HEK293 (cell line): ENCODE results near the gene DDR2.

ENCODE experiments used
- CTCF ChIA-PET: fragments of 350-600 bp; formaldehyde crosslinking; extraction: SDS; loops from one replicate; lab custom pipeline; 2021; ENCODE audit warnings: antibody characterized with exemption; lab: Yijun Ruan, JAX
- POLR2A ChIA-PET: fragments of 300-600 bp; formaldehyde crosslinking; extraction: SDS; loops from one replicate; lab custom pipeline; 2020; ENCODE audit warnings: antibody characterized with exemption, inconsistent platforms; lab: Yijun Ruan, JAX
- H3K27ac ChIP-seq: fragments of 200-500 bp; sonication (Bioruptor generic); 2 replicates; pipeline ENCODE4 v1.5.1; 2014; ENCODE audit warnings: low read depth, low read length, control low read depth, inconsistent platforms; ENCODE audit errors: extremely low read depth
- H3K36me3 ChIP-seq, 2 experiments: fragments of 200-500 bp in 1 of 2; sonication (Bioruptor generic) in 1 of 2; 1 replicate in 1 of 2; 2 replicates in 1 of 2; pipeline ENCODE4 v1.5.1; 2014 to 2017; ENCODE audit warnings: inconsistent platforms in 2 of 2, low read length in 2 of 2; ENCODE audit not compliant: control insufficient read depth in 2 of 2, insufficient read depth in 1 of 2
- H3K4me1 ChIP-seq: fragments of 200-500 bp; sonication (Bioruptor generic); 2 replicates; pipeline ENCODE4 v1.5.1; 2014; ENCODE audit warnings: mild to moderate bottlenecking, low read length, inconsistent platforms; ENCODE audit not compliant: control insufficient read depth, insufficient read depth
- H3K4me3 ChIP-seq: 2 replicates; pipeline ENCODE4 v1.5.1; 2011; ENCODE audit warnings: low read depth, mild to moderate bottlenecking, control low read depth, low read length, moderate library complexity
- H3K9me3 ChIP-seq: fragments of 200-500 bp; sonication (Bioruptor generic); 2 replicates; pipeline ENCODE4 v1.5.1; 2014; ENCODE audit warnings: low read depth, low read length, inconsistent platforms; ENCODE audit not compliant: control insufficient read depth, insufficient read depth
- MZF1 ChIP-seq: fragments of 450-650 bp; formaldehyde crosslinking; IDR thresholded peaks from 2 replicates; pipeline ENCODE4 v1.5.1; 2017; ENCODE audit warnings: missing biosample characterization, missing genetic modification characterization, borderline replicate concordance
- REPIN1 ChIP-seq: fragments of 450-650 bp; formaldehyde crosslinking; IDR thresholded peaks from 2 replicates; pipeline ENCODE4 v1.5.1; 2017; ENCODE audit warnings: missing biosample characterization, missing genetic modification characterization, low read depth
- SCRT2 ChIP-seq: fragments of 450-650 bp; formaldehyde crosslinking; IDR thresholded peaks from 2 replicates; pipeline ENCODE4 v1.5.1; 2016; ENCODE audit warnings: missing biosample characterization, missing genetic modification characterization
- TRIM28 ChIP-seq: IDR thresholded peaks from 2 replicates; pipeline ENCODE4 v1.6.1; 2011; ENCODE audit warnings: low read length, control low read depth, borderline replicate concordance
- YY2 ChIP-seq: fragments of 450-650 bp; formaldehyde crosslinking; IDR thresholded peaks from 2 replicates; pipeline ENCODE4 v1.5.1; 2016; ENCODE audit warnings: missing biosample characterization, missing genetic modification characterization
- ZBTB17 ChIP-seq: fragments of 450-650 bp; formaldehyde crosslinking; IDR thresholded peaks from 2 replicates; pipeline ENCODE4 v1.5.1; 2016; ENCODE audit warnings: missing biosample characterization, missing genetic modification characterization
- ZNF146 ChIP-seq: fragments of 450-650 bp; formaldehyde crosslinking; IDR thresholded peaks from 2 replicates; pipeline ENCODE4 v1.5.1; 2016; ENCODE audit warnings: missing biosample characterization, missing genetic modification characterization
- ZNF157 ChIP-seq: fragments of 450-650 bp; formaldehyde crosslinking; IDR thresholded peaks from 2 replicates; pipeline ENCODE4 v1.5.1; 2016; ENCODE audit warnings: missing biosample characterization, missing genetic modification characterization
- ZNF248 ChIP-seq: fragments of 450-650 bp; formaldehyde crosslinking; IDR thresholded peaks from 2 replicates; pipeline ENCODE4 v1.5.1; 2017; ENCODE audit warnings: missing biosample characterization, missing genetic modification characterization
- ZNF350 ChIP-seq: fragments of 450-650 bp; formaldehyde crosslinking; IDR thresholded peaks from 2 replicates; pipeline ENCODE4 v1.5.0; 2017; ENCODE audit warnings: missing biosample characterization, mild to moderate bottlenecking, missing genetic modification characterization
- ZNF549 ChIP-seq: fragments of 450-650 bp; IDR thresholded peaks from 2 replicates; pipeline ENCODE4 v1.5.1; 2018; ENCODE audit warnings: missing biosample characterization, missing genetic modification characterization, mild to moderate bottlenecking, inconsistent platforms, moderate library complexity
- ZNF555 ChIP-seq: fragments of 450-650 bp; formaldehyde crosslinking; conservative IDR thresholded peaks from 2 replicates; pipeline ENCODE4 v1.5.1; 2017; ENCODE audit warnings: missing biosample characterization, mild to moderate bottlenecking, missing genetic modification characterization, inconsistent platforms
- ZNF560 ChIP-seq: fragments of 450-650 bp; formaldehyde crosslinking; IDR thresholded peaks from 2 replicates; pipeline ENCODE4 v1.5.1; 2017; ENCODE audit warnings: missing biosample characterization, missing genetic modification characterization, borderline replicate concordance
- ZNF571 ChIP-seq: fragments of 450-650 bp; formaldehyde crosslinking; IDR thresholded peaks from 2 replicates; pipeline ENCODE4 v1.5.0; 2017; ENCODE audit warnings: missing biosample characterization, missing genetic modification characterization
- ZNF658 ChIP-seq: fragments of 450-650 bp; formaldehyde crosslinking; IDR thresholded peaks from 2 replicates; pipeline ENCODE4; 2016; ENCODE audit warnings: missing biosample characterization, missing genetic modification characterization
- ZNF747 ChIP-seq: fragments of 450-650 bp; formaldehyde crosslinking; IDR thresholded peaks from 2 replicates; pipeline ENCODE4 v1.5.1; 2016; ENCODE audit warnings: missing biosample characterization, missing genetic modification characterization
- ZNF776 ChIP-seq: fragments of 450-650 bp; formaldehyde crosslinking; IDR thresholded peaks from 2 replicates; pipeline ENCODE4 v1.5.0; 2017; ENCODE audit warnings: missing biosample characterization, missing genetic modification characterization, borderline replicate concordance
- ZNF785 ChIP-seq: fragments of 450-650 bp; formaldehyde crosslinking; IDR thresholded peaks from 2 replicates; pipeline ENCODE4 v1.5.1; 2016; ENCODE audit warnings: missing biosample characterization, missing genetic modification characterization
- ZNF791 ChIP-seq: fragments of 450-650 bp; formaldehyde crosslinking; IDR thresholded peaks from 2 replicates; pipeline ENCODE4 v1.5.1; 2016; ENCODE audit warnings: missing biosample characterization, missing genetic modification characterization
- ZNF830 ChIP-seq: fragments of 450-650 bp; IDR thresholded peaks from 2 replicates; pipeline ENCODE4 v1.5.0; 2018; ENCODE audit warnings: missing biosample characterization, missing genetic modification characterization, low read depth, mild to moderate bottlenecking, moderate library complexity
- ZSCAN16 ChIP-seq: fragments of 450-650 bp; formaldehyde crosslinking; IDR thresholded peaks from 2 replicates; pipeline ENCODE4 v1.5.1; 2016; ENCODE audit warnings: missing biosample characterization, missing genetic modification characterization
- ZSCAN30 ChIP-seq: fragments of 450-650 bp; IDR thresholded peaks from 2 replicates; pipeline ENCODE4 v1.5.1; 2018; ENCODE audit warnings: missing biosample characterization, mild to moderate bottlenecking, missing genetic modification characterization, moderate library complexity
- TF ChIP-seq, protein P1 (sequence below): fragments of 450-650 bp; formaldehyde crosslinking; IDR thresholded peaks from 2 replicates; pipeline ENCODE4 v1.5.1; 2016; ENCODE audit warnings: missing biosample characterization, missing genetic modification characterization
- TF ChIP-seq, protein P2 (sequence below): IDR thresholded peaks from 2 replicates; pipeline ENCODE4 v1.6.1; 2011; ENCODE audit warnings: mild to moderate bottlenecking, low read depth, low read length, borderline replicate concordance

Gene DDR2

DNA sequence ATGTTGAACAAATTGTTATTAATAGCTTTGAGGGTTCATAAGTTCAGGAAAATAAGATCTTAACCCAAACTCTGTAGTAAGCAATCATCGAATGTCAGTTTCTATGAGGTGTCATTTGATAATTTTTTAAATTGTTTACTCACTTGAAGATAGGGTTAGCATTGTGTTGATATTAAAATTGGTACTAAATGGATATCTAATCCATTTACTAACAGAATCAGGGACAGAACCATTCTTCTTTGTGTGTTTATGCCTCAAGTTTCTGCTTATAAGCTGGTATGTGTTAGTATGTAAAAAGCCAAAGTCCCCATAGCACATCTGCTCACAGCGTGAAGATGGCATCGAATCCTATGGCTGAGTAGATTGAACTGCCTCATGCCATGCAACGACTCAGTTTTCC, 13.4 kb downstream of the DDR2 start (continued):
- no peak for TF ChIP-seq ZNF785 (tag by site-specific recombination)
- TF ChIP-seq, all 188 proteins: peak for 0

DNA sequence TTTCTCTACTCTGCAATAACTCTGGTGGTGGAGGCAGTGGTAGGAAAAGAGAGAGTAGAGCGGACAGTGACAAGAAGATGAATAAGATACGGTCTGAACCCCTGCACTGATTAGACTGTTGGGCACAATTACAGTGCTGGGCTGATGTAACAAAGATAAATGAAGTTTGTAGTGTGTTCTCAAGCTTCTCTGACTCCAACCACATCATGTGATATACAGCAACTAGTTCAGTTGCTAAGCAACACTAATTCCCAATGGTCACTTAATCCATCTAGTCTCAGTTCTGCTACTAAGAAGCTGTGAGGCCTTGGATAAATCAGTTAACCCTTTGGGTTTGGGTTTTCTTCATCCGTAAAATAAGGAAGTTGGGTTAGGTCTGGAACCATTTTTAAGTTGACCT, 17.3 kb downstream of the DDR2 start:
- no peaks in the 10 kb centered on the region for H3K4me1 ChIP-seq
- TF ChIP-seq, protein P1, sequence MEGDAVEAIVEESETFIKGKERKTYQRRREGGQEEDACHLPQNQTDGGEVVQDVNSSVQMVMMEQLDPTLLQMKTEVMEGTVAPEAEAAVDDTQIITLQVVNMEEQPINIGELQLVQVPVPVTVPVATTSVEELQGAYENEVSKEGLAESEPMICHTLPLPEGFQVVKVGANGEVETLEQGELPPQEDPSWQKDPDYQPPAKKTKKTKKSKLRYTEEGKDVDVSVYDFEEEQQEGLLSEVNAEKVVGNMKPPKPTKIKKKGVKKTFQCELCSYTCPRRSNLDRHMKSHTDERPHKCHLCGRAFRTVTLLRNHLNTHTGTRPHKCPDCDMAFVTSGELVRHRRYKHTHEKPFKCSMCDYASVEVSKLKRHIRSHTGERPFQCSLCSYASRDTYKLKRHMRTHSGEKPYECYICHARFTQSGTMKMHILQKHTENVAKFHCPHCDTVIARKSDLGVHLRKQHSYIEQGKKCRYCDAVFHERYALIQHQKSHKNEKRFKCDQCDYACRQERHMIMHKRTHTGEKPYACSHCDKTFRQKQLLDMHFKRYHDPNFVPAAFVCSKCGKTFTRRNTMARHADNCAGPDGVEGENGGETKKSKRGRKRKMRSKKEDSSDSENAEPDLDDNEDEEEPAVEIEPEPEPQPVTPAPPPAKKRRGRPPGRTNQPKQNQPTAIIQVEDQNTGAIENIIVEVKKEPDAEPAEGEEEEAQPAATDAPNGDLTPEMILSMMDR (tag by site-specific recombination): no peak
- peak; percentile 45; the same call in 1 of the 2 replicates for TF ChIP-seq TRIM28
- TF ChIP-seq SCRT2 (tag by site-specific recombination): peak; percentile 62; the same call in 1 of the 2 replicates
- peak; percentile 47; the same call in 1 of the 2 replicates for TF ChIP-seq ZBTB17 (tag by site-specific recombination)
- no peak for TF ChIP-seq ZNF248
- no peak for TF ChIP-seq ZSCAN16
- ChIA-PET POLR2A (no interaction called here), CTCF (no interaction called here)
- no peaks in the 10 kb centered on the region for H3K9me3 ChIP-seq
- H3K4me3 ChIP-seq: no peak overlapping the region
- no peaks in the 10 kb centered on the region for H3K36me3 ChIP-seq
- no peak overlapping the region for H3K27ac ChIP-seq

DNA sequence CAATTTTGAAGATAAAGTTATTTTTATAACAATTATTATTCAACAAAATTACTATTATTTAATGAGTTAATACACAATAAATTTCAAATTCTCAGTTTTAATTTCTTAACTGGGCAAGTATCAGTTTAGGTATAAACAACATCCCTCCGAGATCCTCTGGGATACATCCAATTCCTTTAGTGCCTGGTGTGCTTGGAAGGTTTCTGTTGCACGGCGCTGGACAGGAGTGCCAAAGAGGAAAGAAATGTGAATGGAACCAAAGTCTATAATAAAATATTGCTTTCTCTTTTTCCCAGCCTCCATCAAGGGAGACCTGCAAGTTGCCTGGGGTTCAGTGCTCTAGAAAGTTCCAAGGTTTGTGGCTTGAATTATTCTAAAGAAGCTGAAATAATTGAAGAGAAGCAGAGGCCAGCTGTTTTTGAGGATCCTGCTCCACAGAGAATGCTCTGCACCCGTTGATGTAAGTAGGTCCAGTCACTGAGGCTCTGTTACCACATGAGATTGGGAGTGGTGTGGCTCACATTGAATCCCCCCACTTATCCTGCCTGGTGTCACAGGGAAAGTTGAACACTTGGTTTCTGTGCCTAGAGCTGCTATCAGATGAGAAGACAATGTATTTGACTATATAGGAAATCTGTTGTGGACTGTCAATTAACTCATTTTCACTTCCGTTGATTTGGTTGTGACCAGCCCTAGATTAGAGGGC, 22.8 kb downstream of the DDR2 start:
- ChIA-PET CTCF (no interaction called here), POLR2A (no interaction called here)
- TF ChIP-seq ZNF350: no peak
- TF ChIP-seq ZSCAN30 (tag by site-specific recombination): no peak
- no peak for TF ChIP-seq ZNF791 (tag by site-specific recombination)
- no peak for TF ChIP-seq ZNF157 (tag by site-specific recombination)
- TF ChIP-seq REPIN1 (tag by site-specific recombination): no peak
- TF ChIP-seq ZNF571 (tag by site-specific recombination): no peak
- TF ChIP-seq ZNF146 (tag by site-specific recombination): no peak
- no peak for TF ChIP-seq ZNF776
- TF ChIP-seq ZNF555 (tag by site-specific recombination): no peak
- no peak for TF ChIP-seq ZNF830 (tag by site-specific recombination)
- no peak for TF ChIP-seq ZNF560 (tag by site-specific recombination)
- TF ChIP-seq MZF1 (tag by site-specific recombination): no peak
- no peaks in the 10 kb centered on the region for H3K9me3 ChIP-seq
- no peaks in the 10 kb centered on the region for H3K36me3 ChIP-seq
- H3K4me1 ChIP-seq: no peaks in the 10 kb centered on the region
- H3K4me3 ChIP-seq: no peak overlapping the region
- no peak overlapping the region for H3K27ac ChIP-seq

DNA sequence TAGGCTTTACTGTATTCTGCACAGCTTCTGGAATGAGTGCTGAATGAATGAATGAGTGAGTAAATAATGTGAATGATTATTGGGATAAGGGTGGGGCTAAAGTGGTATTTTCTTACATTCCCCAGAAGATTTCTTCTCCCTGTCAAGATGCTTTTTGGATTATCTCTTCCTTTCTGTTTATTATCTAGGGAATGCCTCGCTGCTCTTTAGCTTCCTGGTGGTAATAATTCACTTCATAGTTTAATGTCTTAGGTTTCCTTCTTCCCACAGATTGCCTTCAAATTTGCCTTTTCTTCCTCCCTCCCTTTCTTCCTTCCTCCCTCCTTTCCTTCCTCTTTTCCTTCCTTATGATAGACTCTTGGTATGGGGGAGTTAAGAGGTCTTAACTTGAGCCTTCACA, 24.0 kb downstream of the DDR2 start:
- no peaks in the 10 kb centered on the region for H3K4me1 ChIP-seq
- H3K36me3 ChIP-seq: no peaks in the 10 kb centered on the region
- no peak overlapping the region for H3K4me3 ChIP-seq
- no peak overlapping the region for H3K27ac ChIP-seq
- TF ChIP-seq YY2 (tag by site-specific recombination) (no peak), ZNF747 (tag by site-specific recombination) (no peak), ZNF157 (tag by site-specific recombination) (no peak), ZNF549 (tag by site-specific recombination) (no peak), ZNF658 (tag by site-specific recombination) (no peak)
- TF ChIP-seq, protein P2, sequence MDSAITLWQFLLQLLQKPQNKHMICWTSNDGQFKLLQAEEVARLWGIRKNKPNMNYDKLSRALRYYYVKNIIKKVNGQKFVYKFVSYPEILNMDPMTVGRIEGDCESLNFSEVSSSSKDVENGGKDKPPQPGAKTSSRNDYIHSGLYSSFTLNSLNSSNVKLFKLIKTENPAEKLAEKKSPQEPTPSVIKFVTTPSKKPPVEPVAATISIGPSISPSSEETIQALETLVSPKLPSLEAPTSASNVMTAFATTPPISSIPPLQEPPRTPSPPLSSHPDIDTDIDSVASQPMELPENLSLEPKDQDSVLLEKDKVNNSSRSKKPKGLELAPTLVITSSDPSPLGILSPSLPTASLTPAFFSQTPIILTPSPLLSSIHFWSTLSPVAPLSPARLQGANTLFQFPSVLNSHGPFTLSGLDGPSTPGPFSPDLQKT: no peak
- TF ChIP-seq, all 188 proteins: peak for 0
- ChIA-PET CTCF (interaction anchor here (0.6 kb wide), 2 partner anchors 12 to 944 kb away, joined by 3 to 4 read pairs; no protein-coding TSS in a partner anchor), POLR2A (no interaction called here)
- no peaks in the 10 kb centered on the region for H3K9me3 ChIP-seq
